ENCODE measurements around the gene GSPT1.
A peak's percentile ranks its signal among the peaks of the same experiment; 100 is the strongest.
"Not testable (repeated sequence)": the region's sequence is repeated elsewhere in the genome, so short reads cannot be mapped to it uniquely, and the experiment has no call there.

Gene GSPT1

DNA sequence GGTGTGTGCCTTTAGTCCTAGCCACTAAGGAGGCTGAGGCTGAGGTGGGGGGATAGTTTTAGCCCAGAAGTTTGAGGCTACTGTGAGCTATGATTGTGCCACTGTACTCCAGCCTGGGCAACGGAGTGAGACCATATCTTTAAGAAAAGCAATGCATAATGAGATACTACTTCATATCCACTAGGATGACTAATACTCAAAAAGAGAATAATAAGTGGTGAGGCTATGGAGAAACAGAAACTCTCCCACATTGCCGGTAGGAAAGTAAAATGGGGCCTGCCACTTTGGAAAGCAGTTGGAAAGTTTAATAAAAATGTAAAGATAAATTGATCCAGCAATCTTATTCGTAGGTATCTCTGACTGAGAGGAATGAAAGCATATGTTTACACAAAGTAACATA is 30.7 kb upstream of the GSPT1 start:
- H3K27ac ChIP-seq (ENCODE audit: low read depth, low read length): no peak overlapping the region
- H3K4me2 ChIP-seq (ENCODE audit: low read length): no peak overlapping the region
- H3K9me2 ChIP-seq (replicated peaks; ENCODE audit: control insufficient read depth, low read length): no peaks in the 10 kb centered on the region
- TF ChIP-seq, protein P1, sequence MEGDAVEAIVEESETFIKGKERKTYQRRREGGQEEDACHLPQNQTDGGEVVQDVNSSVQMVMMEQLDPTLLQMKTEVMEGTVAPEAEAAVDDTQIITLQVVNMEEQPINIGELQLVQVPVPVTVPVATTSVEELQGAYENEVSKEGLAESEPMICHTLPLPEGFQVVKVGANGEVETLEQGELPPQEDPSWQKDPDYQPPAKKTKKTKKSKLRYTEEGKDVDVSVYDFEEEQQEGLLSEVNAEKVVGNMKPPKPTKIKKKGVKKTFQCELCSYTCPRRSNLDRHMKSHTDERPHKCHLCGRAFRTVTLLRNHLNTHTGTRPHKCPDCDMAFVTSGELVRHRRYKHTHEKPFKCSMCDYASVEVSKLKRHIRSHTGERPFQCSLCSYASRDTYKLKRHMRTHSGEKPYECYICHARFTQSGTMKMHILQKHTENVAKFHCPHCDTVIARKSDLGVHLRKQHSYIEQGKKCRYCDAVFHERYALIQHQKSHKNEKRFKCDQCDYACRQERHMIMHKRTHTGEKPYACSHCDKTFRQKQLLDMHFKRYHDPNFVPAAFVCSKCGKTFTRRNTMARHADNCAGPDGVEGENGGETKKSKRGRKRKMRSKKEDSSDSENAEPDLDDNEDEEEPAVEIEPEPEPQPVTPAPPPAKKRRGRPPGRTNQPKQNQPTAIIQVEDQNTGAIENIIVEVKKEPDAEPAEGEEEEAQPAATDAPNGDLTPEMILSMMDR (IDR thresholded peaks at IDR 0.05; ENCODE audit: low read depth, low read length, poor library complexity, severe bottlenecking): no peak
- no peak for TF ChIP-seq EZH2phosphoT487 (IDR thresholded peaks at IDR 0.05; ENCODE audit: borderline replicate concordance, low read length)
- peaks cover 7% of the 10 kb centered on the region for H3F3A ChIP-seq (ENCODE audit: control insufficient read depth, insufficient read depth)
- H3K79me2 ChIP-seq (ENCODE audit: control insufficient read depth, low read length): no peaks in the 10 kb centered on the region
- no peaks in the 10 kb centered on the region for H4K20me1 ChIP-seq (ENCODE audit: control insufficient read depth, insufficient read depth, low read depth, low read length)
- H3K36me3 ChIP-seq (ENCODE audit: control insufficient read depth, low read length): no peaks in the 10 kb centered on the region
- H3K27me3 ChIP-seq (ENCODE audit: control insufficient read depth, low read length): no peaks in the 10 kb centered on the region
- peaks cover 16% of the 10 kb centered on the region for H3K4me1 ChIP-seq (ENCODE audit: control insufficient read depth, low read length)
- no peaks in the 10 kb centered on the region for H3K9me3 ChIP-seq (ENCODE audit: control insufficient read depth, insufficient read depth, low read length)
- H3K4me3 ChIP-seq (ENCODE audit: low read length): no peak overlapping the region

DNA sequence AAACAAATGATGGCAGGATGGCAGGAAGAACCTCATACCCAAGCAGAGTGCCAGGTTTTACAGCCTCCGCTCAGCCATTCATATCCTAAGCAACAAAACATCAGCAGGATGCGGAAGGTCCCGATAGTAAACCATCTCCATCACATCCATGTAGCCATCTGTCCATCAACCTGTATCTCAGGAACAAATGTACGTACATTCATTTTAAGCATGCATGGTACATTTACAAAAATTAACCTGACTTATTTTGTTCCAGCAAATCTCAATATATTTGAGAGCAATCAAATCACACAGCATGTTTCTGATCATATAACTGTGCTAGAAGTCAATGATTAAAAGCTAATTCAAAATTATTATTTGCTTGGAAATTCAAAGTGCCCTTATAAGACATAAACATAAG is 26.2 kb upstream of the GSPT1 start, which contains the start of gene NPIPB2:
TSS of gene NPIPB2 (minus strand) at position 101 of the 400 bp plus-strand sequence. CDS start at position 101, 0 bp downstream.
- not testable (repeated sequence) for H3K4me2 ChIP-seq (ENCODE audit: low read length); H3K27me3 ChIP-seq (ENCODE audit: control insufficient read depth, low read length); H3K4me3 ChIP-seq (ENCODE audit: low read length)

DNA sequence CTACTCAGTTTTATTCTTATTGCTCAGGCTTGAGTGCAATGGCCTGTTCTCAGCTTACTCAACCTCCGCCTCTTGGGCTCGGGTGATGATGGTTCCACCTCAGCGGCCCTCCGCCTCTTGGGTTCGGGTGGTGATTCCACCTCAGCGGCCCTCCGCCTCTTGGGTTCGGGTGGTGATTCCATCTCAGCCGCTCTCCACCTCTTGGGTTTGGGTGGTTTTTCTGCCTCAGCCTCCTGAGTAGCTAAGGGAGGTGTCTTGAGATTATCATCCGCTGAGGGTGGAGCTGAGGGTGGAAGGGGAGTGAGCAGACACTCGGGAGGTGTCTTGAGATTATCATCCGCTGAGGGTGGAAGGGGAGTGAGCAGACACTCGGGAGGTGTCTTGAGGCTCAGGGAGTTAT is 11.6 kb upstream of the GSPT1 start:
- not testable (repeated sequence) for H3K9me3 ChIP-seq (ENCODE audit: control insufficient read depth, insufficient read depth, low read length); H3K4me1 ChIP-seq (ENCODE audit: control insufficient read depth, low read length); H3K4me3 ChIP-seq (ENCODE audit: low read length); H3K9me2 ChIP-seq (replicated peaks; ENCODE audit: control insufficient read depth, low read length); H3K36me3 ChIP-seq (ENCODE audit: control insufficient read depth, low read length); H3K27ac ChIP-seq (ENCODE audit: low read depth, low read length); H3K27me3 ChIP-seq (ENCODE audit: control insufficient read depth, low read length); H3F3A ChIP-seq (ENCODE audit: control insufficient read depth, insufficient read depth); H3K79me2 ChIP-seq (ENCODE audit: control insufficient read depth, low read length); H3K4me2 ChIP-seq (ENCODE audit: low read length); H4K20me1 ChIP-seq (ENCODE audit: control insufficient read depth, insufficient read depth, low read depth, low read length)

More for the DNA sequence above, 26.2 kb upstream of the GSPT1 start, which contains the start of gene NPIPB2:
- not testable (repeated sequence) for H3K79me2 ChIP-seq (ENCODE audit: control insufficient read depth, low read length); H3K9me3 ChIP-seq (ENCODE audit: control insufficient read depth, insufficient read depth, low read length); H4K20me1 ChIP-seq (ENCODE audit: control insufficient read depth, insufficient read depth, low read depth, low read length); H3K27ac ChIP-seq (ENCODE audit: low read depth, low read length); H3K9me2 ChIP-seq (replicated peaks; ENCODE audit: control insufficient read depth, low read length); H3F3A ChIP-seq (ENCODE audit: control insufficient read depth, insufficient read depth); H3K4me1 ChIP-seq (ENCODE audit: control insufficient read depth, low read length); H3K36me3 ChIP-seq (ENCODE audit: control insufficient read depth, low read length)

DNA sequence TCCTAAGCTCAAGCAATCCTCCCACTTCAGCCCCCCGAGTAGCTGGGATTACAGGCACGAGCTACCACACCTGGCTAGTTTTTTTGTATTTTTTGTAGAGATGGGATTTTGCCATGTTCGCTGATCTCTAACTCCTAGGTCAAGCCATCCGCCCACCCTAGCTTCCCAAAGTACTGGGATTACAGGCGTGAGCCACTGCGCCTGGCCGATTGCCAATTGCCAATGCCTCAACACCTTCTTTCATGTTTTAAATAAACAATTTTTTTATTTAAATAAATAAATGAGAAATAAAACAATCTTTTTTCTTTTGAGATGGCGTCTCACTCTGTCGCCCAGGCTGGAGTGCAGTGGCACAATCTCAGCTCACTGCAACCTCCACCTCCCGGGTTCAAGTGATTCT is 8.3 kb upstream of the GSPT1 start:
- not testable (repeated sequence) for H3K9me3 ChIP-seq (ENCODE audit: control insufficient read depth, insufficient read depth, low read length); H3K79me2 ChIP-seq (ENCODE audit: control insufficient read depth, low read length); H3K36me3 ChIP-seq (ENCODE audit: control insufficient read depth, low read length); H3K4me2 ChIP-seq (ENCODE audit: low read length); H4K20me1 ChIP-seq (ENCODE audit: control insufficient read depth, insufficient read depth, low read depth, low read length); H3K4me3 ChIP-seq (ENCODE audit: low read length); H3K27me3 ChIP-seq (ENCODE audit: control insufficient read depth, low read length); H3F3A ChIP-seq (ENCODE audit: control insufficient read depth, insufficient read depth); H3K9me2 ChIP-seq (replicated peaks; ENCODE audit: control insufficient read depth, low read length); H3K27ac ChIP-seq (ENCODE audit: low read depth, low read length); H3K4me1 ChIP-seq (ENCODE audit: control insufficient read depth, low read length)

DNA sequence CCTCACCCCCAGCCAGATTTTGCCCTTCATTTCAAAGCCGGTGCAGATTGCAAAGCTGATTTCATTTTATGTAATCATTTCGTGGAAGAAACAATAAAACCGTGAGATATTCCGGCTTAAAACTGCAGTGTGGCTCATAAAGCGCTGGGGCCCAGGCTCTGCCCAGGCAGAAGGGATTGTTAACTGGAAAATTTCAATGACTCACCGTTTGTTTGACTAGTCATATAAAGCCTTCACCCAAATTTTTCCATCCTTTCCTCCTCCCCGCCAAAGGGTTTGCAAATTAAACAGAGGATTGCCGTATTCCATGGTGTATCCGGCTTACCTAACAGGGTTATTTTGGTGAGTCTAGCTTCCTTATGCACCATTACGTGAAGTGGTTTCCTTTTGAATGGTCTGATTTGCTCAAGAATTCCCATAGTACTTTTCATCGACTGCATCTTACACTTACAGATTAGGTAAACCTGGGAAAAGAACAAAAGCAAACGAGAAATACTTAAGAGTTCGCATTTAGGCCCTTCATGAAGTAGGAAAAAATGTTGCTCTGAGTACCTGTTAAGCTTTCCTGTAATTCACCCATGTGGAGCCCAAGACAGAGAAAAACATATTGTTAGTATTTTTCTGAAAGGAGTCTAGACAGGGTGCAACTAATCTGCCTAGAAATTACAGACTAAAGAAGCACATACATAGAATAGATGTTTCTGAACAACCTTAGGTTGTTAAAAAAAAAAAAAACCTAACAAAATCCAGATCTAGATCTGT is 949 bp upstream of the GSPT1 start:
- Histone ChIP-seq H3K27me3 (ENCODE audit: control insufficient read depth, low read length) (peaks cover 7% of the 10 kb centered on the region), H3F3A (ENCODE audit: control insufficient read depth, insufficient read depth) (0 out of 2 replicates have a peak, but pooled peaks cover 3% of the 10 kb centered on the region), H3K4me3 (ENCODE audit: low read length) (peak overlapping the region; percentile 63), H3K27ac (ENCODE audit: low read depth, low read length) (no peak overlapping the region), H3K79me2 (ENCODE audit: control insufficient read depth, low read length) (peaks cover 41% of the 10 kb centered on the region), H3K4me2 (ENCODE audit: low read length) (peak overlapping the region; percentile 61), H3K9me3 (ENCODE audit: control insufficient read depth, insufficient read depth, low read length) (no peaks in the 10 kb centered on the region), H3K4me1 (ENCODE audit: control insufficient read depth, low read length) (peaks cover 27% of the 10 kb centered on the region), H3K9me2 (replicated peaks; ENCODE audit: control insufficient read depth, low read length) (no peaks in the 10 kb centered on the region), H3K36me3 (ENCODE audit: control insufficient read depth, low read length) (peaks cover 29% of the 10 kb centered on the region), H4K20me1 (ENCODE audit: control insufficient read depth, insufficient read depth, low read depth, low read length) (peaks cover 19% of the 10 kb centered on the region)
- TF ChIP-seq, protein P1 (IDR thresholded peaks at IDR 0.05; ENCODE audit: low read depth, low read length, poor library complexity, severe bottlenecking): no peak
- no peak for TF ChIP-seq EZH2phosphoT487 (IDR thresholded peaks at IDR 0.05; ENCODE audit: borderline replicate concordance, low read length)
